Lung microvascular endothelial cell (primary cell): ENCODE data around the gene AFF2. TPM values are rescaled to one million over a fixed set of nuclear protein-coding genes. Genes with fewer than 3 reads are reported as not detected.

Source experiments
- DNase-seq, 2 donors: peaks; one replicate each; pipeline versions ENCODE4 v3.0.0 to v3.0.0-alpha.2; 2010; ENCODE audit warnings: low read depth in 2 of 2
- total RNA-seq: library from RNA; depleted of rRNA; stranded (reverse); fragments of >200 nt; gene quantifications from 2 replicates; pipeline ENCODE4 v1.2.1, GENCODE V29; 2014

The AFF2 gene
- total RNA-seq, 1 donor from 2014 or later: 0.20 TPM

DNA sequence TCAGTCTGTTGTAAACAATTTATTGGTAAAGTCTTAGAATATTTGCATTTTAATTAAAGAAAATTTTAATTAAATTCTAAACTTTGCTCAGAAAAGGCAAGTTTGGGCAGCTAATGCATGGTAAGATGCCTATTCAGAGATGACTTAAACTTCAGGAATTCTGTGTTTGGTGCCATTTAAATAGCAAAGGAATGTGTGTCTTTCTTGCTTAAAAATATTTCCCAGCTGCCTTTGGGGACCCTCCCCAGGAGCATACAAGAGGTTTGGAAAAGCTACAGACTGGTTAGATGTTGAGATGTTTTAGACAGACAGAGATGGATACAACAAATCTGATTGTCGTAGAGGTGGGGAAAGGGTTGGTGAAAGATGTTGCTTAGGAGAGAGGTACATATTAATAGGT, 36.5 kb downstream of the AFF2 start:
- no peak for DNase-seq

DNA sequence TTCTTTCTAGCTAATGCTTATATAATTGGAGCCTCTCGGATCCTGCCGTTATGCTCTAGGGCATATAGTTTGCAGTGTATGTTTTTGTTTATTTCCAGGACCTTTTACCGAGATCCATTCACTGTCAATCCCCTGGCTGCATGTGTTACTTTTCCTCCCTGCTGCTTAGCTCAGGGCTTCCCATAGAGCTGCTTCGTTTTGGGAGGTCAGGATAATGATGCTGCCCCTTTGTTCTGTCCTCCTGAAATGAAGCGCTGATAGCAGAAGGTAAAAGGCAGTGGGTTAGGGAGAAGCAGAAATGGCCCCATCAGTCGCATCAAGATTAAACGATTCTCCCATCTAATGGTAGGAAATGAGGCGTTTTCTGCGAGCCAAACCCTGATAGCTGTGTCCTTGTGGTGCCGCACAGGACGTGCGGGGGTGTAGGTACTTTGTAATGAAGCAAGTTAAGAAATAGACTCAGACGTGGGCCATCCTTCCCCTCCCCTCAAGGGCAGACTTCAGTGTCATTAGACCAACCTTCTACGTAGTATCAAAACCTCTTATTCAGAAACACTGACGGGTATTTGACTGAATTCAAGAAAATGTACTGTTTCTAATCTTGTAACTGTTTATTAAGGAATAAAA, 37.3 kb downstream of the AFF2 start:
- DNase-seq: no peak

DNA sequence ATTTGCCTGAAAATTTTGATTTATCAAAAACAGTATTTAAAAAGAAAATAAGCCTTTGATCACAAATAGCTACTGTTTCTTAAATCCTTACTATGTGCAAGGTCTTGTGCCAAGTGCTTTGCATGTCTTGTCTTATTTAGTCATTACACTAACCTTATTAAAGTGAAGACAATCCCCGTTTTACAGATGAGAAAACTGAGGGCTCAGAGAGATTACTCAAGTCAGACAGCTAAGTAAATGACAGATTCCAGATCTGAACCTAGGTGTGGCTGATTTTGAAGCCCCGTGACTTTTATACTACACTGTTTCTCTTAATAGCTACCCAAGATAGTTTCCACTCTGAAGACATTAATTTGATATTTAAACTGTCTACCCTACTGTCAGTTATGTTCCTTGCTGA, 38.2 kb downstream of the AFF2 start:
- DNase-seq: no peak

DNA sequence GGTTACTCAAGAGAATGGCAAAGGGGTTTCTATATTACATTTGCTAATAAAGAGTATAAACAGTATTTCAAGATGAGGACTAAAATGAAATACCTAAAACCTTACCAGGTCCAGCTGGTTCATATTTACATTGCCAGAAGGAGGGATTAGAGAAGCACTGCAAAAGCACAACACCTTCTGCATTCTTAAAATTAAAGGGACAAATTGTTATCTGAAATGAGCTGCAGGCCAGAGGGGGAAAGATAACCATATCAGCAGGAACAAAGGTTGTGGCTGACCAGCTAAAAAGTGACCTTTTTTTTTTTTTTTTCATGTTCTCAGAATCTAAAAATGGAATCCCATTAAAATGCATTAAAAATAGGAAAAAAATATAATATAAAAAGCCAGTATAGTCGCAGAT, 39.7 kb downstream of the AFF2 start:
- DNase-seq: no peak

DNA sequence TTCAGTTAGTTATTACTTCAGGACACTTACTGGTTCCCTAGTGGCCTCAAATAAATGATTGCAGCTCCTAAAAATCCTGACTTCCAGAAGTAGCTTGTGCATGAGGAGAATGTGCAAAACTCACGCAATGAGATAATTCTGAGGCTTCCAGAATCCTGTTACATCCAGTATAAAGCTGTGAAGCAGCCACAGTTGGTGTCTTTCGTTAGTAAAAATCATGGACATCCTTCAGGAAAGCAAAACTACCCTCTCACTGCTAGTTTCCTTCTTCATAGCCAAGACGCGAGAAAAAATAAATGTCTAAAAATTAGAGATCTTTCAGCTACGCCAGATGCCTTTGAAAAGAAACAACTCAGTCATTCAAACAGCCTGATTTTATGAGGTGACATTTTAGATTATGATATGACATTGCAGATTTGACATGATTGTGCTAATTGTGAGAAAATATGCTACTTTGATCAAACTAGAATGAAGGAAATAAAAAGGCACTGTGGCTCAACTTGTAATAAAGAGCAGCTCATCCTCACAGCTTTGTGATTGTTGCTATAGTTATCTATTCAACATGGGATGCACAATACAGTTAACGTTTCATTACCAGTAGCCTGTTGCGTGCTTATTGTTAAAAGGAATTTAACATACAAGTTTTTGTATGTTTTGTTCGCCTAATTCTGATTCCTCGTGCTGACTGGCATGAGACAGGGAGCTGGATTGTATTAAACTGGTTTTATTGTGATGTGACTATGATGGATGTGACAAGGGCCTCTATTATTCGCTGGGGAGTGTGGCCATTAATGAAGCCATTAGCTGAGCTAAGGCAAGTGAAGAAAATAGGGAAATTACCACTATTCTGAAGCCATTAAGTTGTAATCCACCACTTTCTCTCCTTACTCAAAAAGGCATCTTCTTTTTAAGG, 40.5 kb downstream of the AFF2 start:
- no peak for DNase-seq

DNA sequence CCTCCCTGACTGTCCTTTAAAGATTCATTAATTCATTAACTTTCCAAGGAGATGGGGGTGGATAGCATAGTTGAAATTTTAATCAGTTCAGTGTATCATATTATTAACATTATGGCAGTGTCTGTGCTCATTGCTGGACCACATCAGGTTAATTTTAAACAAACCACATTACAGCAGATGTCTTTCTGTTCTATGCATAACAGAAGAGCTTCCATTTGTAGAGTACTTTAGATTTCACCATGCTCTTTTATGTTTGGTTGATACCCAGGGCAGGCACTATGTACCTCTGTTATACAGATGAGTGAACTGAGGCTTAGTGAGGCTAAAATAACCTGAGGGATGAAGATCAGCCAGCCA, 41.1 kb downstream of the AFF2 start:
- no peak for DNase-seq

DNA sequence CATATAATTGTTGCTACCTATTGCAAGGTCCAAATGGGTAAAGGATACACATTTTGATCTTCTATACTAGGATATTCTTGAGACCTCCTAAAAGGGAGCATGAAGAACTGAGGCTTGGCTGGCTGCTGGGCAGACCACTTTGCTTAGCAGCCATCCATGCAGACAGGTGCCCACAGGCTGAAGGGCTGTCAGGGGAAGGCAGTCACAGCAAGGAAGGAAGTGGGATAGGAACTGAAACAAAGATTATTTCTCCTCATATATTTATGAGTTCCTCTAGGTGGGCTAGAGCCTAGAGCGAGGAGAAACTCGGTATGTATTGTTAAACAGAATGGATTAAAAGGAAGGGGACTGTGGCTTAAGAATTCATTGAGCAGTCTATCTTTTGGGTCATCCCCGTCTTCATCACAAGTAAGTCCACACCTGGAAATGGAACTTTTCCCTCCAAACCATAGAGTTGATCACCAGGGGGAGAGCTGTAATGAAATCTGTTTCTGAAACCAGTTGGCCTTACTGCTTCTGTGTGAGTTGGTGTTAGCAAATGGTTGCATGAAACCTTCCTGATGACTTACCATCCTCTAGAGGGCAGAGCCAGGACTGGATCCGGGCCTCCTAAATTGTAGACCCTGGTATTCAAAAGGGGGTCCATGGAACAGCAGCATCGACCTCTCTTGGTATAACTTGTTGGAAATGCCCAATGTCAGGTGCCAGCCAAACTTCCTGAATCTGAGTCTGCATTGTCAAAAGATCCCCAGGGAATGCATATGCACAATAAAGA, 42.3 kb downstream of the AFF2 start:
- no peak for DNase-seq

DNA sequence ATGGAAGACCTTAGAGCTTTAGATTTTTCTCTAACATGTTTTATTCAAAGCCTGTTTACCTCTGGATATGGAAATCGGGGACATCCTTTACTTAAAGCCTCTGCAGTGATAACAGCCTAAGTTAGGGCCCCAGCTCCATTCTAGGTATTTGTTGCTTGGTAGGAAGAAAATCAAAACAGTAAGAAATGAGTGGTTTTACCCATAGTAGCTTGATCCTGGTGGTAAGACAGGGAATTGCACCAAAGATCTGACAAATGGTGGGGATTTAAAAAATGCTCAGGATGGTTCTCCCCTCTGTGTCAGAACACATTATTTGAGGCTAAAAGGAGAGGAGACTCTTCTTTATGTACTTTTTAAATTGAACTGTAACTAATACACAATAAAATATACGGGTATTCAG, 52.4 kb downstream of the AFF2 start:
- no peak for DNase-seq

DNA sequence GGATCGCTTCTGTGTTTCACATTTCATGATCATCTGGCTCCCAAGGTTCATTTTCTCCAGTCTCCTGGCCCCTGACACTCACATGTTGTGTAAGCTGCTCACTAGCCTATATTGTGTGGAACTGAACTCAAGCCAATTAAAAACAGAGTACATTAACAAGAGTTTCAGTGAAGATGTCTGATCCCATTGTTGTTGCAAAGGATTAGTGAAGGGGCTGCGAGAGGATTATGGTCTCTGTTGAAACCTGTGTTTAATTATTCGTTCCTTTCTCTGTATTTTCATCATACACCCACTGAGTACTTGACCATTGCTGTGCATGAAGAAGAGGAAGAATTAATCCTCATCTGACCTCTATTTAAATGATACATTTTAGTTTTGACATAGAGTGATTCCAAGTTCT, 54.7 kb downstream of the AFF2 start:
- DNase-seq: no peak

DNA sequence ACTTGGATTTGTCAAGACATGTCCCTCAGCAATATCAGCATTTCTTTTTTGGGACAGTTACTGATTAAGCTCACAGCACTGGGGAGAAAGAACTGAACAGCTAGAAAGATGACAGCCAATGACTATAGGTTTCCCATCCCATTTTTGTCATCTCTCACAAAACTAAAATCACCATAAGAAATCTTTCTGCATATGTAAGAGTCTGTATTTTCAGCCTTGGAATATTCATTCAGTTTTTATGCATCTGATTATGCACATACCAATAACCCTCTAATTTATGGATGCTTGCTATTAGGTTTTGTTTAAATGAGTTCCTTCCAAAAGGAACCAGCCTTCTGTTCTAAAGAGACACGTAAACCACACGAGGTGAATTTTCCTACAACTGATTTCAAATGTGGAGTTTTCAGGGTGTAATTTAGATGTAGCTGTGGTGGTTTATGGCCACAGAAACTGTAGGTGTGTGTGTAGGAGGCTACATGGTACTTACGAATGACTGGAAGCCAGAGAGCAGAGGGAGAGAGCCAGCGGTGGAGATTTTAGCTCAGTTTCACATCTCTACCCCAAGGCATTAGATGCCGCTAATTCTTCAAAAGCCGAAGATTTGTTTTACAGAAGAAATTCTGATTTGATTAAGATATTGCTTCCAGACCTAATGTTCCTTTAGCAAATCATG, 55.3 kb downstream of the AFF2 start:
- no peak for DNase-seq

DNA sequence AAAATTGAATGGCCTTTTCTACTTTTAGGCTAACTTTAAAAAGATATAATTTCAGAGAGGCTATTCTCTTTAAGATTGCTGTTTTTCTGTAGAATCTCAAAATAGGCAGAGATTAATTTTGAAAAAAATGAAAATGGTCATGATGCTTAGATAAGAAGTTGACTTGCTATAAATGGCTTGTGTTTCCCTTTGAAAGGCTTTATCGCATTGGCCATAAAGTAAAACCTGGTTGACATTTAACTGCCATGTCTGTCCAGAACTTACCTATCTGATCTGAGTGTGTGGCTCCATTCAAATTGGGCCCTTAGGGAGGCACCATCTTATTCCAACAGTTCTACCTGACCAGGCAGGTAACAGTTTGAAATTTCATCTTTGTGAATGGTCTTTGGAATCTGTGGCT, 56.1 kb downstream of the AFF2 start:
- no peak for DNase-seq

DNA sequence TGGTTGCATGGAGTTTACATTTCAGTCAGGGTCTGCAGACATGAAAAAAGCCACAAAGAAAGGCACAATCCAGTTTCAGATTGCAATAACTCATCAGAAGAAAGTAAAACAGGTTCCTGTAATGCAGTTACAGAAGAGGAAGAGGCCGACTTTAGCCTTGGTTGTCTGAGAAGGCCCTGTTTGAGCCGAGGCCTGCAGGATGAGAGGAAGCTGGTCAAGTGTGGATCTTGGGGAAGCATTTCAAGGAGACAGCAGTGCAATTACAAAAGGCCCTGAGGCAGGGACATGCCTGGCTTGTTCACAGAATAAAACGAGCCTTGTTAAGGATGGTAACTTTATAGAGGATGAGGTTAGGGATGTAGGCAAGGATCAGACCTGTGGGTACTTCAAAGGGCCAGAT, 62.4 kb downstream of the AFF2 start:
- DNase-seq: no peak

DNA sequence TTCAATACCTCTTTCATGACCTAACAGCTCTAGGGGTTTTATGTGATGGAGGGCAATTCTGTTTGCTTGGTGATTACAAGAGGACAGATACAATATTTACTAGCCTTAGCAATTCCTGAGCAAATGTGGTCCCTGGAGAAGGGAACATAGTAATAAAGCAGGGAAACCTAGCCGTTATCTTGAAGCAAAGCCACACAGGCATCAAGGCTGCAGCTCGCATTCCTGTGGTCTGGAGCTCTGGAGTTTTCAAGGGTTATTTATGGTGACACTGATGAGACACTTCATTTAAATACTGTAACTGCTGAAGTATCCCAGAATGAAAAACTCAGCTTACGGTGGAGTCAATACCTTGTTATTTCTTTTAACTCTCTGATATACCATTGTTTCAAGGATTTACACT, 66.8 kb downstream of the AFF2 start:
- DNase-seq: no peak

DNA sequence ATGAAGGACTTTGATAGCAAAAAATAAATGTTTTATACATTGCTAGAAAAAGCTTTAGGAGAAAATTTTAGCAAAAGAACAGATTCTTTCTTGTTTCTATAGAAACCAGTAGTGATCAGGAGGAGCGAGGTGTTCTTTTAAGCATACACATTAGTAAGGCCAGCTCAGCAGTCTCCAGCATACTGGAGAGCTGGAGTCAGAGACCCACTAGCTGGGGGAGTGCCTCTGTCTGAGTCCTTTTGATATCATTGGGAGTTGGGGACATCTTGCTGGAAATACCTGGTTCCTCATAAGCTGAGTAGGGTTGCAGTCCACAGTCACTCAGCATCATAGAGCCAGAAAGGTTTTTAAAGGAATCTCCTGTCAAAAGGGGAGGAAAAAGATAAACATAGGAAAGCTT, 67.4 kb downstream of the AFF2 start:
- DNase-seq: no peak

DNA sequence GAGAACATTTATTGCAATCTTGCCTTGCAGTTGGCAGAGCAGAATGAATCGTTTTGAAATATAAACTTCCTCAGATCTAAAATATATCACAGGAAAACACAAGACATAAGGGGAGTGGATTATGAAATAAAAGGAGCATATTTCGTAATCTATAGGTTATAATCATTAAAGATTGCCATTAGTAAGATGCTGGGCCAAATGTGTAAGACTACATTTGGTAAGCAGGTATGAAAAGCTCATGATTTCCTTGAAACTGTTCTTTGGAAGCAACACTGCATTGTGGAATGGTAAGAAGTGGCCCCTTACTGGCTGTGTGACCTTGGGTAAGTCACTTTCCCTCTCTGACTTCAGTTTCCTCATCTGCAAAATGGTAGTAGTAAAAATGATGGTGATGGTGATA, 68.3 kb downstream of the AFF2 start:
- DNase-seq: no peak

DNA sequence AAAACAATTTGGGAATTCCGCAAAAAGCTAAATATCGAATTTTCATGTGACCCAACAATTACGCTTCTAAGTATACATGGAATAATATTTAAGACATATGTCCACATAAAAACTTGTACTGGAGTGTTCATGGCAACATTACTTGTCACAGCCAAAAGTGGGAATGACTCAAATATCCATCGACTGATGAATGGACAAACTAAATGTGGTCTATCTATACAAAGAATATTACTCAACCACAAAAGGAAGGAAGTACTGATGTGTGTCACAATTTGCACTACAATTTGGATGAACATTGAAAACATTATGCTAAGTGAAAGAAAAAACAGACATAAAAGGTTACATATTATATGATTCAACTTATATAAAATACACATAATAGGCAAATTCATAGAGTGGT, 71.9 kb downstream of the AFF2 start:
- no peak for DNase-seq

DNA sequence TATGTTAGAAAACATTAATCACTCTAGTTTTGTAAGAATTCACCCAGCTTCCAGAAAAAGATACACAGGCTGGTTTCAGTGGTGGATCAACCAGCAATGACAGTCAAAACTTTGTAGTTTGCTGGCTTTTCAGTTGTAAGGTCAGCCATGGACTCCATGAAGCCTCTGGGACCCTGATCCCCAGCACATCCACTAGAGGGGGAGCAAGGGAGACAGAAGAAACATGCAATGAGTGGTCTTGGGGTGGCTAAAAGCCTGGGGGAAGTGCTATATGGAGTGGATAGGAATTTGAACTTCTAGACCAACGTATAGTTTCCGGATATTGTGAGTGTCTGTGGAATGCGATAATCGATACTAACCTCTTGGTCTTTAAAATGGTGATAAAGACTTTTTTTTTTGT, 72.7 kb downstream of the AFF2 start:
- DNase-seq: no peak

DNA sequence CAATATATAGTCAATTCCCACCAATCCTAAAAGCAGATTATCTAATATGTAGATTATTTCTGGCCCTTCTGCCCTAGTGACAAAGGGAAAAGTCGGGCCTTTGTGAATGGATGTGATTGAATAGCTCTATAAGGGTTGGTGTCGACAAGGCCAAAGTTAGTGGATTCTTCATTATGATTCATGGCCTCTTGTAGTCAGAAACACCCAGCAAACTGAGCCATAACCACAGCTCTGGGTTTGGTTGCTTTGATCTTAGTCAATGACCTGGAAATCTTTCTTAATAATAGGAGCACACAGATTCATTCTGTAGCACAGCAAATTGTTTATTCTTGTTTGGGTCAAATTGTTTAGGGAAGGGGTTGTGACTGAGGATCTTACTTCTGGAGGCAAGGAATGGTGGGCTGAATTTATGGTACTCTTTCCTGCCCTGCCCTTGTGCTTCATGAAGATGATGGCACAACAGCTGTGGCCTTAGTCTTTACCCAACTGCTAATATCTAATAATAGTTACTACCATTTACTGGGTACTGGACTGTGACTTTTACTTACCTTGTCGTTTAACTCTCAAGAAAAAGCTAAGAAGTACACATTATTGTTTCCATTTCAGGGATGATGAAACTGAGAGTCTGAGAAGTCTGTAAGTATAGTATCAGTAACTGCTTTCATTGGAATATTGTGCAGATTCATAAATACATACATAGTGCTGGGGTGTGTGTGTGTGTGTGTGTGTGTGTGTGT, 74.0 kb downstream of the AFF2 start:
- DNase-seq: no peak

DNA sequence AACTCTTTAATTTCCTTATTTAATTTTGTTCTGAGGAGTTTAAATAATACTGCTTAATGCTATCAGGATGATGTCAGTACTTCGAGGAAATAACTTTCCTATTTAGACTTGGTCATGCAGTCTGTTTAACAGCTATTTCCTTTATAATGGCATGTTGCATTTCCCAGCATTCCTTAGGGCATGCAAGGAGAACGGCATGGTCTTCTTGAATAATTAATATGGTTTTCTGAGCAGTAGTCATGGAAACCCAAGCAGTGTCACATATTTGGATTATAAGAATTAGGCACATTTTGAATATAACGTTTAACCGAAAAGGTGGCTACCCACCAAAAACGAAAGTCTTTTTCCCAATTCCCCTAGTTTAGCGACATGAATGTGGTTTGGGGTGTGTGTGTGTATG, 76.0 kb downstream of the AFF2 start:
- no peak for DNase-seq

DNA sequence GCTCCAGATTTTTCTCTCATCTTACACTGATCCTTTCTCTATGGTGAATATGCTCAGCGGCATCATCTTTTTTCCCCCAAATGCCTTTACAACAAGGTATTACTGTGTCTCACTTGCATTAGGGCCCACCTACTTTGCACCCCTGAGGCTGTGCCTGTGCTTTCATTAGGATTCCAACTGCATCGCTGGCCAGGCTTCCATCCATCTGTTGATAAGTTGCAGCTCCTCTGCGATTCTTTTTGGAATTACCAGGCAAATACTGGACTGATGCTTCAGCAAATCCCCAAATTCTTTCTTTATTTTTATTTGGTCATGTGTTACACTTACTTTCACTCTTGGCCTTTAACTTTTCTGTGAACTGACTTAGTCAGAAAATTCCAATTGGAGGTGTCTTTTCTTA, 77.3 kb downstream of the AFF2 start:
- no peak for DNase-seq

DNA sequence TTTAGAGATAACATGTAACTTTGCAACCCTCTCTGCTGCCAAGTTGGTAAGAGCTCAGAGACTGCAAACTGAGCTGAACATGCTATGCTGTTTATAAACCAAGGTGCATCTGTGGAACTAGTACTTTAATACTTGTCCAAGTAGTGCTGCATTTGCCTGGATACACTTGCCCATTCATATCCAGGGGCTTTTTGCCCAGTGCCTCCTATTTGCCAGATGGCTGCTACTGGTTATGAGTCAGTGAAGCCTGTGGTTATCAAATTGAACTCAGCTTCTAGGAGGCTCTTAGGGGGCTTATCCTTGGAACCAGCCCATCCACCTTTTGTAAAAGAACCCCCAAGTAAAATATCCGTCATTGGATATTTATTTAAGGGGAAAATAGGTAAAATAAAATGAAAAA, 79.6 kb downstream of the AFF2 start:
- no peak for DNase-seq
